ENCODE results near the gene TK2.

The TK2 gene

DNA sequence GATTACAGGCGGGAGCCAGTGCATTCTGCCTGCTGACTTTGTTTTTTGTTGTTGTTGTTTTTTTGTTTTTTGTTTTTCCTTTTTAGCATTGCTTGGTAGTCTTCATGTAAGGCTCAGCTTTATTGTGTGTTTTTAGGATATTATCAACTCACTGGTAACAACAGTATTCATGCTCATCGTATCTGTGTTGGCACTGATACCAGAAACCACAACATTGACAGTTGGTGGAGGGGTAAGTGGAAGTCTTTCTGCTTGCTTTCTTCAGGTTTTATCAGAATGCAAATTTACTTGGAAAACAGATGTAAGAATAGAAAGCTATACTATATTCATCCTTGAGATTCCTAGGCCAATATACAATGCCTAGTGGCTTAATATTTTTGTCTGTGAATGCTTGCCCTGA, 13.1 kb upstream of the TK2 start:
- Histone ChIP-seq H3K9ac (ENCODE audit: low read depth, low read length) (no peak overlapping the region), H3K9me3 (ENCODE audit: control insufficient read depth, insufficient read depth, low read length) (no peaks in the 10 kb centered on the region), H3K36me3 (ENCODE audit: insufficient read depth, low read length) (no peaks in the 10 kb centered on the region; the same call in 1 of the 2 replicates), H3K4me1 (ENCODE audit: insufficient read depth, low read length) (no peaks in the 10 kb centered on the region)

DNA sequence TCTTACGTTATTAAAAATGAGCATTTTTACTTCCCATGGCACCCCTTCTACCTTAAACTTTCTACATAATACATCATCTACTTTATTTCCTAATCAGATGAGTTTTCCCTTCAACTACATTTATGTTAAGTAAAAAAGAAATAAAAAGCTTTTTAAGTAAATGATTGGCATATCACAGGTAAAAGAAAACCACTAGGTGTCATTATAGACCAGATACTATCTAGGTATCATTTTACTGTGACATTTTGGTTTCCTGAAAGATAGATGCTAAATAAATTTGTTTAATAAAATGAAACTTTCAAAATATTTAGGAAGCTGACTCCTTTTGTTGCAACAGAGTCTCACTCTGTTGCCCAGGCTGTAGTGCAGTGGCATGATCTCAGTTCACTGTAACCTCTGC, 12.5 kb upstream of the TK2 start:
- no peaks in the 10 kb centered on the region for H3K9me3 ChIP-seq (ENCODE audit: control insufficient read depth, insufficient read depth, low read length)
- H3K36me3 ChIP-seq (ENCODE audit: insufficient read depth, low read length), result peaks cover 3% of the 10 kb centered on the region; the same call in 1 of the 2 replicates
- no peak overlapping the region for H3K9ac ChIP-seq (ENCODE audit: low read depth, low read length)
- no peaks in the 10 kb centered on the region for H3K4me1 ChIP-seq (ENCODE audit: insufficient read depth, low read length)

DNA sequence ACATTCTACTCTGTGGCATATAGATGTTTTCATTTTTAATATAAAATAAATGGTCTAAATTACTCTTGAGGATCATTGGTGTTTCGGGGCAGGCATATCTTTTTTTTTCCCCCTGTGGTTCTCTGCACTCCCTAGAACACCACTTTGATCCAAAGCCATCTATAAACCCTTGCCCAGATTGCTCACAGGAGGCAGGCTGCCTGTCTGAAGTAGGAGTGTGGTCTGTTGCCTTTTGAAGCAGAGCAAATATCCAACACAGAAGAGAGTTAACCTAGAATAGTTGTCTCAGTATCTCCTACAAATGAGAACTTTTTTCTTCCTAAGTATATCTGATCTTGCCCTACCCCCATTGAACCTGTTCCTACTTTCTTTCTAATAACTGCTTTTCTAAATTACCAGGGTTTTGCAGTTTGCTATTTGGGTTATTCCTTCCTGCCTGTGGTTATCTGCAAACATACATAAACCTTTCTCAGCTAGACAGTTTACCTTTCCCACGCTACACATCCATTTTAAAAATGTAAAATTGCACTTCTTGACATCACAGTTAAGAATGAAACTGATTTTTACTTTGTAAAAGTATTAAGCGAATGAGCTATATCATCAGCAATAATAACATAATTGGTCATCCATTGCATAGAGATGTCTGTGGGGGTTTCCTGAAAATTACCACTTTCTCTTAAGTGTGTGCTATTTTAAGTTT, 11.6 kb upstream of the TK2 start:
- no peaks in the 10 kb centered on the region for H3K9me3 ChIP-seq (ENCODE audit: control insufficient read depth, insufficient read depth, low read length)
- no peak overlapping the region for H3K9ac ChIP-seq (ENCODE audit: low read depth, low read length)
- no peaks in the 10 kb centered on the region for H3K4me1 ChIP-seq (ENCODE audit: insufficient read depth, low read length)
- H3K36me3 ChIP-seq (ENCODE audit: insufficient read depth, low read length), result peaks cover 3% of the 10 kb centered on the region; the same call in 1 of the 2 replicates

DNA sequence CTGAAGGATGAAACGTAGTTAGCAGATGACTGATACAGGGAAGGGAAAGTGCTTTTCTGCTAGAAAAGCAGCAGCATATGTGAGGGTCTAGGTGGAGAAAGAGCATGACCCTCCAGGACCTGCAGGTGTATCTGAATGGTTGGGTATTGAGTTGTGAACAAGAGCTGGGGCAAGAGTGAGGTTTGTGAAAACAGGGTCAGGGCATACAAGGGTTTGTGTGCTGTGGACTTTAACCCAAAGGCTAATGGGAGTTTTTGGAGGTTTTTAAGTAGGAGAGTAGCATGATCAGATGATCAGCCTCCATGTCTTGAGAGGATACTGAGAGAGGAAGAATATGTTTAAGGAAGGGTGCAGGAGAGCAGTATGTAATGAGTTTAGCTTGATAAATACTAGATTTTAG, 10.2 kb upstream of the TK2 start:
- H3K36me3 ChIP-seq (ENCODE audit: insufficient read depth, low read length), result peaks cover 3% of the 10 kb centered on the region; the same call in 1 of the 2 replicates
- no peak overlapping the region for H3K9ac ChIP-seq (ENCODE audit: low read depth, low read length)
- no peaks in the 10 kb centered on the region for H3K4me1 ChIP-seq (ENCODE audit: insufficient read depth, low read length)
- no peaks in the 10 kb centered on the region for H3K9me3 ChIP-seq (ENCODE audit: control insufficient read depth, insufficient read depth, low read length)

DNA sequence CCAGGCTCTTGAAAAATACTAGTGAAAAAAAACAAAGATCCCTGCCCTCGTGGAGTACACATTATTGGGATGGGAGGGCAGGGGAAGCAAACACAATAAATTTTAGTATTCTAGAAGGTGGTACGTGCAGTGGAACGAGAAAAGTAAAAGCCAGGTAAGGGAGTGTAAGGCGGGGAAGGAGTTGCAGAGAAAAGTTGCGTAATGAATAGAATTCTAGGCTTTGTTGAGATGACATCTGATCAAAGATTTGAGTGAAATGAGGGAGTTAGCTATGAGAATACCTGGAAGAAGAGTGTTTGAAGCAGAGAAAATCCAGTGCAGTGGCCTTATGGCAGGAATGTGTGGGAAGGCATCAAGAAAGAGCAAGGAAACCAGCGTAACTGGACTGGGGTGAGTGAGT, 4.6 kb upstream of the TK2 start:
- no peak overlapping the region for H3K9ac ChIP-seq (ENCODE audit: low read depth, low read length)
- H3K4me1 ChIP-seq (ENCODE audit: insufficient read depth, low read length), result peaks cover 7% of the 10 kb centered on the region; the same call in 1 of the 2 replicates
- no peaks in the 10 kb centered on the region for H3K9me3 ChIP-seq (ENCODE audit: control insufficient read depth, insufficient read depth, low read length)
- peaks cover 3% of the 10 kb centered on the region; the same call in 1 of the 2 replicates for H3K36me3 ChIP-seq (ENCODE audit: insufficient read depth, low read length)

DNA sequence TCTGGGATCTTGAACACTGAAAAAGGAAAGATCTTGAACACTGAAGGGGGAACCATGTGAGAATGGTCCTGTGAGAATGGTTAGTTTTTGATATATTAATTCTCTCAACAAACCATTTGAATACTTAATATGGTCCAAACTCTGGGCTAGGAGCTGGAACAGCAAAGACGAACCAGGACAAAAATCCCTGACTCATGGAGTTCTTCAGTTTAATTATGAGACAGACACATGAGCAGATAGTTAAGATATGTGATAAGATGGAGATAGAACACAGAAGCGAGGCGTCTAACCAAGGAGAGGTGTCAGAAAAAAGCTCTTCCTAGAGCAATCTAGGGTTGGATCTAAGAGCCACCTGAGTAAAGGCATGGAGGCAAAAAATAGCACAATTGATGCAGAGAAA, 4.1 kb upstream of the TK2 start:
- peaks cover 3% of the 10 kb centered on the region; the same call in 1 of the 2 replicates for H3K36me3 ChIP-seq (ENCODE audit: insufficient read depth, low read length)
- peaks cover 7% of the 10 kb centered on the region; the same call in 1 of the 2 replicates for H3K4me1 ChIP-seq (ENCODE audit: insufficient read depth, low read length)
- H3K9ac ChIP-seq (ENCODE audit: low read depth, low read length), result no peak overlapping the region
- no peaks in the 10 kb centered on the region for H3K9me3 ChIP-seq (ENCODE audit: control insufficient read depth, insufficient read depth, low read length)

DNA sequence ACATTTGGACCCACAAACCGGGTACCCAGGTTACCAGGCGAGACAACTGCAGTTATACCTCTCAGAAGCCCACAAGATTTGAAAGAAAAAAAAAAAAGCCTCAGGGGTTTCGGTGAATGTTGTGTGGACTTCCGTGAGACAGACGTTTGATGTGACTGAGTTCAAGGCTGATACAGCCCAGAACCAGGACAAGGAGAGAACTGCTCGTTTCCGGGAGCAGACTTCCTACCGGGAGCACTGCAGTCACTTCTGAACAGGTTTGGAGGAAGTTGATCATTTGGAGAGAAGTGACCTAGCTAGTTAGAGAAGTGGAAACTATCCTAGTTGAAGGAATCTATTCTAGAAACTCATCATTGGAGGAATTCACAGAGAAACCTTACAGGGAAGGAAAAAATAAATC, 3.3 kb upstream of the TK2 start:
- Histone ChIP-seq H3K9ac (ENCODE audit: low read depth, low read length) (peak overlapping the region; percentile 58; the same call in 1 of the 2 replicates), H3K4me1 (ENCODE audit: insufficient read depth, low read length) (peaks cover 7% of the 10 kb centered on the region; the same call in 1 of the 2 replicates), H3K36me3 (ENCODE audit: insufficient read depth, low read length) (peaks cover 3% of the 10 kb centered on the region; the same call in 1 of the 2 replicates), H3K9me3 (ENCODE audit: control insufficient read depth, insufficient read depth, low read length) (no peaks in the 10 kb centered on the region)

DNA sequence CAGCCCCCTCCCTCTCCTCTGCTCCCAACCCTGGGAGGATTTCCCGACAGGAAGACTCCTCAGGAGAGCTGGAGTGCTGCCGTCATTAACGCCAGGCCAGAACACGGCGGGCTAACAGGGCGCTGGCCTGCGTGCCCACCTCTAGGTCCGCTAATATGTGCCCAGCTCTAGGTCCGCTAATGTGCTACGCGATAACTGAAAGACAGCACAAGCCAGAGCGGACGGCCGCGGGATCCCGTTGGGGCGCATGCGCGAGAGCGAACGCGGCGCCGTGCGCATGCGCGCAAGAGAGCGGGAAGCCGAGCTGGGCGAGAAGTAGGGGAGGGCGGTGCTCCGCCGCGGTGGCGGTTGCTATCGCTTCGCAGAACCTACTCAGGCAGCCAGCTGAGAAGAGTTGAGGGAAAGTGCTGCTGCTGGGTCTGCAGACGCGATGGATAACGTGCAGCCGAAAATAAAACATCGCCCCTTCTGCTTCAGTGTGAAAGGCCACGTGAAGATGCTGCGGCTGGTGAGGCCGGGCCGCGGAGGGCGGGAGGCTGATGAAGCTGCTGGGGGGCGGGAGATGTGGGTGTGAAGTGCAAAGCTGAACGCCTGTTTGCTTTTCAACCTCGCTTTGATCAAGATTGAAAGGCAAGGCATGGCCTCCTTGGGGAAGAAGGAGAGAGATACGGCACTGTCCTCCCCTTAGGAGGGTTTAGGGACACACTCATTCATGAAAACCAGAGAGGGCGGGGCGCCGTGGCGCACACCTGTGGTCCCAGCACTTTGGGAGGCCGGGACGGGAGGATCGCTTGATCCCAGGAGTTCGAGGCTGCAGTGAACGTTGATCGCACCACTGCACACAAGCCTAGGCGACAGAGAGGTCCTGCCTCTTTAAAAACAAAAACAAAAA, 2.6 kb upstream of the TK2 start, which contains the start of gene CKLF:
Gene CKLF (plus strand): TSS at position 291 of the 892 bp plus-strand sequence. CDS start 140 bp downstream, at position 431.
- Histone ChIP-seq H3K9me3 (ENCODE audit: control insufficient read depth, insufficient read depth, low read length) (no peaks in the 10 kb centered on the region), H3K9ac (ENCODE audit: low read depth, low read length) (peak within 1 kb of the TSS; percentile 58)

GRCh38 chr16:66551788-66552285, 1.9 kb upstream of the TK2 start:
- Histone ChIP-seq H3K9ac (ENCODE audit: low read depth, low read length) (peak overlapping the region; percentile 58), H3K36me3 (ENCODE audit: insufficient read depth, low read length) (no peaks in the 10 kb centered on the region), H3K9me3 (ENCODE audit: control insufficient read depth, insufficient read depth, low read length) (no peaks in the 10 kb centered on the region), H3K4me1 (ENCODE audit: insufficient read depth, low read length) (peaks cover 7% of the 10 kb centered on the region; the same call in 1 of the 2 replicates)

More for the DNA sequence above, 2.6 kb upstream of the TK2 start, which contains the start of gene CKLF:
- peaks cover 7% of the 10 kb centered on the region; the same call in 1 of the 2 replicates for H3K4me1 ChIP-seq (ENCODE audit: insufficient read depth, low read length)
- no peaks in the 10 kb centered on the region for H3K36me3 ChIP-seq (ENCODE audit: insufficient read depth, low read length)

DNA sequence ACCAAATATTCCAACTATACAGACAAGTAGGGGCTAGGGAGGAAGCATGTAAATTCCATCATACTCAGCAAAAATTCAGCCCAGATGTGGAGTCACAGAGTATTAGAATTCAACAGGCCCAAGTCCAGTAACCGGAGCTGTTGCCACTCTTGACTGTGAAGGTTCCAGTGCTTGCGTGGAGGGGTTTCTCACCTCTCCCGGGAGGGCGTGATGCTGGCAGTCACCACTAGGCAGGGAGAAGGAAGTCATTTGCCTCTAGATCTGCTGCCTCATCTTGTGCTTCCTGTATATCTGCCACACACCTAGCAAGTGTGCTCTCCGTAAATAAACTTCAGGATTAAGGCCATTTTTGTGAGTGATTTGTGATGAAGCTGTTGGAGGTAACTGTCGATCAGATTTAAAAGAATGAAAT, 1.4 kb upstream of the TK2 start:
- H3K4me1 ChIP-seq (ENCODE audit: insufficient read depth, low read length), result peaks cover 7% of the 10 kb centered on the region; the same call in 1 of the 2 replicates
- no peak overlapping the region for H3K9ac ChIP-seq (ENCODE audit: low read depth, low read length)

GRCh38 chr16:66548868-66549267, 1.1 kb downstream of the TK2 start:
- Histone ChIP-seq H3K9me3 (ENCODE audit: control insufficient read depth, insufficient read depth, low read length) (no peaks in the 10 kb centered on the region), H3K9ac (ENCODE audit: low read depth, low read length) (peak overlapping the region; percentile 82), H3K4me1 (ENCODE audit: insufficient read depth, low read length) (peaks cover 7% of the 10 kb centered on the region; the same call in 1 of the 2 replicates), H3K36me3 (ENCODE audit: insufficient read depth, low read length) (no peaks in the 10 kb centered on the region)

More for the DNA sequence above, 1.4 kb upstream of the TK2 start:
- Histone ChIP-seq H3K9me3 (ENCODE audit: control insufficient read depth, insufficient read depth, low read length) (no peaks in the 10 kb centered on the region), H3K36me3 (ENCODE audit: insufficient read depth, low read length) (no peaks in the 10 kb centered on the region)

DNA sequence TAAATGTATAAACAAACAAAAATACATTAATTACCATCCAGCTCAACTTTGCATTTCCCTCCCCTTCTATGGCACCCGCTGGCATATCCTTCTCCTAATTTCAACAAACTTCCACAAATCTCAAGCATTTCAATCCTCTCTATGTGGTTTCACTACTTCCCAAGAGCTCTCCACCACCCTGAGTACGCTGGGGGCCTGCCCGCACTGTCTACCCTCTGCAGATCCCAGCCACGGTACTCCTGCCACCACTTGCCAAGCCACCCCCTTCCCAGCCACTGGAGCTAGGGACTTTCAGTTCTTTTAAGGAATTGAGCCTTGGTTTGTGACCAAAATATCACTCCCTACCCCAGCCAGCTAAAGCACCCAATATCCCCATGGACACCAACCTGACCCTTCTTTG, 1.9 kb downstream of the TK2 start:
- Histone ChIP-seq H3K36me3 (ENCODE audit: insufficient read depth, low read length) (no peaks in the 10 kb centered on the region), H3K9ac (ENCODE audit: low read depth, low read length) (no peak overlapping the region), H3K4me1 (ENCODE audit: insufficient read depth, low read length) (peaks cover 7% of the 10 kb centered on the region; the same call in 1 of the 2 replicates), H3K9me3 (ENCODE audit: control insufficient read depth, insufficient read depth, low read length) (no peaks in the 10 kb centered on the region)

GRCh38 chr16:66547101-66547989, 2.6 kb downstream of the TK2 start:
- H3K9ac ChIP-seq (ENCODE audit: low read depth, low read length), result no peak overlapping the region
- H3K36me3 ChIP-seq (ENCODE audit: insufficient read depth, low read length), result no peaks in the 10 kb centered on the region
- H3K4me1 ChIP-seq (ENCODE audit: insufficient read depth, low read length), result peaks cover 7% of the 10 kb centered on the region; the same call in 1 of the 2 replicates
- H3K9me3 ChIP-seq (ENCODE audit: control insufficient read depth, insufficient read depth, low read length), result no peaks in the 10 kb centered on the region

Measured in ES-I3 (cell line).